Fibroblast of lung (primary cell): ENCODE results near the gene STEAP2. TPM values are rescaled to one million over a fixed set of nuclear protein-coding genes. Genes with fewer than 3 reads are reported as not detected.

Experiments
- DNase-seq, 2 donors: peaks; one replicate each; pipeline versions ENCODE4 v3.0.0 to v3.0.0-alpha.2; 2010; ENCODE audit warnings: low read depth in 2 of 2
- H2AFZ ChIP-seq: 2 replicates; pipeline ENCODE4 v1.5.1; 2012; ENCODE audit warnings: low read length, control low read depth, inconsistent platforms
- H3K27ac ChIP-seq: 2 replicates; pipeline ENCODE4 v1.5.1; 2011; ENCODE audit warnings: low read length, control low read depth; ENCODE audit not compliant: insufficient read depth
- H3K27me3 ChIP-seq: 2 replicates; pipeline ENCODE4 v1.5.1; 2011; ENCODE audit warnings: mild to moderate bottlenecking, low read length; ENCODE audit not compliant: control insufficient read depth, insufficient read depth
- H3K36me3 ChIP-seq: 2 replicates; pipeline ENCODE4 v1.5.1; 2011; ENCODE audit warnings: low read length; ENCODE audit not compliant: control insufficient read depth, insufficient read depth
- H3K4me1 ChIP-seq: 2 replicates; pipeline ENCODE4 v1.5.1; 2011; ENCODE audit warnings: low read length; ENCODE audit not compliant: control insufficient read depth, insufficient read depth; ENCODE audit errors: extremely low read depth
- H3K4me2 ChIP-seq: 2 replicates; pipeline ENCODE4 v1.5.1; 2011; ENCODE audit warnings: low read length, control low read depth; ENCODE audit not compliant: insufficient read depth; ENCODE audit errors: extremely low read depth
- H3K4me3 ChIP-seq, 4 experiments: fragments of 200-600 bp in 1 of 4; sonication (generic) in 1 of 4; replicated peaks in 1 of 4; 2 replicates each; pipeline ENCODE4 v1.5.1; 2011 to 2016; ENCODE audit warnings: low read length in 4 of 4, low read depth in 3 of 4, mild to moderate bottlenecking in 3 of 4, control low read depth in 2 of 4, inconsistent platforms in 1 of 4, mixed read lengths in 1 of 4; ENCODE audit not compliant: insufficient read depth in 1 of 4; ENCODE audit errors: control extremely low read depth in 1 of 4
- H3K79me2 ChIP-seq: 2 replicates; pipeline ENCODE4 v1.5.1; 2012; ENCODE audit warnings: mild to moderate bottlenecking, low read length, inconsistent platforms; ENCODE audit not compliant: control insufficient read depth, insufficient read depth
- H3K9ac ChIP-seq: 2 replicates; pipeline ENCODE4 v1.5.1; 2011; ENCODE audit warnings: mild to moderate bottlenecking, low read length, control low read depth; ENCODE audit not compliant: insufficient read depth
- H3K9me3 ChIP-seq: 2 replicates; pipeline ENCODE4 v1.5.1; 2012; ENCODE audit warnings: low read depth, low read length; ENCODE audit not compliant: control insufficient read depth, insufficient read depth
- H4K20me1 ChIP-seq: 2 replicates; pipeline ENCODE4 v1.5.1; 2011; ENCODE audit warnings: low read length; ENCODE audit not compliant: control insufficient read depth, insufficient read depth; ENCODE audit errors: extremely low read depth
- CTCF ChIP-seq, 2 donors: IDR thresholded peaks in 1 of 2; conservative IDR thresholded peaks in 1 of 2; 1 replicate in 1 of 2; 2 replicates in 1 of 2; pipeline ENCODE4 v1.5.1; 2011 to 2012; ENCODE audit warnings: low read length in 2 of 2, control low read depth in 1 of 2, inconsistent platforms in 1 of 2, low read depth in 1 of 2, mild to moderate bottlenecking in 1 of 2
- EZH2 ChIP-seq: IDR thresholded peaks from 2 replicates; pipeline ENCODE4 v1.5.1; 2012; ENCODE audit warnings: low read length, control low read depth, mild to moderate bottlenecking; ENCODE audit errors: missing control alignments
- polyA plus RNA-seq, 2 donors: library from polyadenylated mRNA; depleted of rRNA in 1 of 2; stranded (reverse) in 1 of 2; unstranded in 1 of 2; fragments of >200 nt; gene quantifications; 2 replicates each; pipeline ENCODE4 v1.2.1, GENCODE V29; 2011 to 2012; ENCODE audit warnings: missing spikeins in 1 of 2
- total RNA-seq: library from RNA; depleted of rRNA; stranded (reverse); fragments of >200 nt; gene quantifications from 2 replicates; pipeline ENCODE4 v1.2.1, GENCODE V29; 2014

The STEAP2 gene
- total and polyA plus RNA-seq, 2 donors (not counting 1 experiment from before 2014, with no cell fraction given), result 16.5 to 26.3 TPM

GRCh38 chr7:90238022-90238421, 26.5 kb downstream of the STEAP2 start:
- no peak overlapping the region for H3K4me3 ChIP-seq
- DNase-seq, result no peak
- TF ChIP-seq EZH2, result no peak
- TF ChIP-seq CTCF (conservative IDR thresholded peaks at IDR 0.05 in 1 of 2, IDR thresholded peaks at IDR 0.05 in 1 of 2; ENCODE audit: low read depth in 1 of 2, low read length in 2 of 2), result no peak
- no peaks in the 10 kb centered on the region for H3K4me1 ChIP-seq
- no peaks in the 10 kb centered on the region for H3K79me2 ChIP-seq
- no peak overlapping the region for H3K4me2 ChIP-seq
- no peaks in the 10 kb centered on the region for H3K9me3 ChIP-seq
- no peaks in the 10 kb centered on the region for H3K27me3 ChIP-seq
- H3K27ac ChIP-seq, result no peak overlapping the region
- H3K9ac ChIP-seq, result no peak overlapping the region
- H3K36me3 ChIP-seq, result no peaks in the 10 kb centered on the region
- H4K20me1 ChIP-seq, result no peaks in the 10 kb centered on the region
- H2AFZ ChIP-seq, result no peak overlapping the region

GRCh38 chr7:90238583-90238982, 27.0 kb downstream of the STEAP2 start:
- no peak for DNase-seq
- Histone ChIP-seq H3K27me3 (no peaks in the 10 kb centered on the region), H2AFZ (no peak overlapping the region), H3K9ac (no peak overlapping the region), H3K4me3 (no peak overlapping the region), H3K27ac (no peak overlapping the region), H3K36me3 (no peaks in the 10 kb centered on the region), H4K20me1 (no peaks in the 10 kb centered on the region), H3K4me2 (no peak overlapping the region), H3K4me1 (no peaks in the 10 kb centered on the region), H3K79me2 (no peaks in the 10 kb centered on the region), H3K9me3 (no peaks in the 10 kb centered on the region)
- TF ChIP-seq EZH2, result no peak
- no peak for TF ChIP-seq CTCF (conservative IDR thresholded peaks at IDR 0.05 in 1 of 2, IDR thresholded peaks at IDR 0.05 in 1 of 2; ENCODE audit: low read depth in 1 of 2, low read length in 2 of 2)

GRCh38 chr7:90239050-90239449, 27.5 kb downstream of the STEAP2 start:
- H3K79me2 ChIP-seq, result no peaks in the 10 kb centered on the region
- no peak for TF ChIP-seq EZH2
- no peak for TF ChIP-seq CTCF (conservative IDR thresholded peaks at IDR 0.05 in 1 of 2, IDR thresholded peaks at IDR 0.05 in 1 of 2; ENCODE audit: low read depth in 1 of 2, low read length in 2 of 2)
- H3K36me3 ChIP-seq, result no peaks in the 10 kb centered on the region
- no peaks in the 10 kb centered on the region for H4K20me1 ChIP-seq
- no peaks in the 10 kb centered on the region for H3K9me3 ChIP-seq
- H3K4me3 ChIP-seq, result no peak overlapping the region
- no peak overlapping the region for H3K27ac ChIP-seq
- H2AFZ ChIP-seq, result no peak overlapping the region
- H3K9ac ChIP-seq, result no peak overlapping the region
- no peaks in the 10 kb centered on the region for H3K27me3 ChIP-seq
- DNase-seq, result no peak
- H3K4me1 ChIP-seq, result no peaks in the 10 kb centered on the region
- H3K4me2 ChIP-seq, result no peak overlapping the region
